NB4 (cell line): ENCODE data around the gene CCDC127.

Experiments
- MAX ChIP-seq: IDR thresholded peaks from 2 replicates; pipeline ENCODE4 v1.6.1; 2011; ENCODE audit warnings: low read depth, low read length
- POLR2A ChIP-seq: IDR thresholded peaks from 2 replicates; pipeline ENCODE4 v1.6.1; 2011; ENCODE audit warnings: mild to moderate bottlenecking; ENCODE audit not compliant: insufficient read length; ENCODE audit errors: extremely low read depth
- TF ChIP-seq, protein P1 (sequence below): IDR thresholded peaks from one replicate; pipeline ENCODE4 v1.5.1; 2012; ENCODE audit warnings: low read depth, low read length

DNA sequence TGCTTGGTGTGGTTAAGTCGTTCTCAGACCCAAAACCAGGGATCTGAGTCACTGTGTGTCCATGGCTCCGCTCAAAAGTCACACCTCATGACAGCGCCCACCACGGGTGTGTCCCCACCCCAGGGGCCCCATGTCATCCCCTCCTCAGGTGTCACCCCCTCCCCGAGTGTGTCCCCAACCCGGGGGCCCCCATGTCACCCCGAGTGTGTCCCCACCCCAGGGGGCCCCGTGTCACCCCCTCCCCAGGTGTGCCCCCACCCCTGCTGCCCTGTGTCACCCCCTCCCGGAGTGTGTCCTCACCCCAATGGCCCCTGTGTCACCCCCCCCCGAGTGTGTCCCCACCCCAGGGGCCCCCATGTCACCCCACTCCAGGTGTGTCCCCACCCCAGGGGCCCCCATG, 21.6 kb downstream of the CCDC127 start:
- TF ChIP-seq POLR2A (no peak), MAX (no peak)
- TF ChIP-seq, protein P1, sequence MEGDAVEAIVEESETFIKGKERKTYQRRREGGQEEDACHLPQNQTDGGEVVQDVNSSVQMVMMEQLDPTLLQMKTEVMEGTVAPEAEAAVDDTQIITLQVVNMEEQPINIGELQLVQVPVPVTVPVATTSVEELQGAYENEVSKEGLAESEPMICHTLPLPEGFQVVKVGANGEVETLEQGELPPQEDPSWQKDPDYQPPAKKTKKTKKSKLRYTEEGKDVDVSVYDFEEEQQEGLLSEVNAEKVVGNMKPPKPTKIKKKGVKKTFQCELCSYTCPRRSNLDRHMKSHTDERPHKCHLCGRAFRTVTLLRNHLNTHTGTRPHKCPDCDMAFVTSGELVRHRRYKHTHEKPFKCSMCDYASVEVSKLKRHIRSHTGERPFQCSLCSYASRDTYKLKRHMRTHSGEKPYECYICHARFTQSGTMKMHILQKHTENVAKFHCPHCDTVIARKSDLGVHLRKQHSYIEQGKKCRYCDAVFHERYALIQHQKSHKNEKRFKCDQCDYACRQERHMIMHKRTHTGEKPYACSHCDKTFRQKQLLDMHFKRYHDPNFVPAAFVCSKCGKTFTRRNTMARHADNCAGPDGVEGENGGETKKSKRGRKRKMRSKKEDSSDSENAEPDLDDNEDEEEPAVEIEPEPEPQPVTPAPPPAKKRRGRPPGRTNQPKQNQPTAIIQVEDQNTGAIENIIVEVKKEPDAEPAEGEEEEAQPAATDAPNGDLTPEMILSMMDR, result no peak
